DND-41 (cell line): ENCODE results near the gene CD72.

ENCODE experiments used
- CTCF ChIP-seq: IDR thresholded peaks from 2 replicates; pipeline ENCODE4 v1.5.1; 2012; ENCODE audit warnings: borderline replicate concordance, low read length, moderate library complexity, mild to moderate bottlenecking; ENCODE audit not compliant: poor library complexity, severe bottlenecking; ENCODE audit errors: extremely low read depth
- EZH2 ChIP-seq: IDR thresholded peaks from 3 replicates; pipeline ENCODE4 v1.6.1; 2012; ENCODE audit warnings: borderline replicate concordance, low read depth, mild to moderate bottlenecking, moderate library complexity, low read length, inconsistent platforms; ENCODE audit not compliant: severe bottlenecking

- TF ChIP-seq CTCF, result no peak
- no peak for TF ChIP-seq EZH2
Measured at GRCh38 chr9:35651956-35652828, 34.0 kb upstream of the CD72 start.
